IMR-90 (cell line): ENCODE results near the gene ARHGEF18. TPM values are rescaled to one million over a fixed set of nuclear protein-coding genes. Genes with fewer than 3 reads are reported as not detected.

Source experiments
- ATAC-seq: fragments of 200-7000 bp; cut with Tn5 transposase; 2 replicates; pipeline ENCODE4 v1.9.1; 2020; ENCODE audit warnings: low read depth, mild to moderate bottlenecking, moderate library complexity
- BruUV-seq: library from RNA; stranded (reverse); fragments of 400-500 nt; replicated peaks from 2 replicates; lab custom pipeline; 2021; lab: Mats Ljungman, UMichigan
- CTCF ChIA-PET: fragments of 300-600 bp; formaldehyde crosslinking; extraction: SDS; loops from one replicate; lab custom pipeline; 2021; ENCODE audit warnings: antibody characterized with exemption; lab: Yijun Ruan, JAX
- POLR2A ChIA-PET: fragments of 300-600 bp; sonication (Branson Sonifier 250); formaldehyde crosslinking; loops from one replicate; lab custom pipeline; 2022; ENCODE audit warnings: antibody characterized with exemption; ENCODE audit not compliant: unreplicated experiment; lab: Charles Lee
- DNase-seq: peaks from one replicate; pipeline ENCODE4 v3.0.0; 2013
- H2AFZ ChIP-seq: replicated peaks from 2 replicates; pipeline ENCODE3; 2013; ENCODE audit warnings: low read length, mild to moderate bottlenecking; ENCODE audit not compliant: poor library complexity
- H2AK5ac ChIP-seq: 2 replicates; pipeline ENCODE4 v1.6.1; 2013; ENCODE audit warnings: low read depth, low read length, inconsistent platforms
- H2AK9ac ChIP-seq: replicated peaks from 2 replicates; pipeline ENCODE3; 2013; ENCODE audit warnings: mild to moderate bottlenecking, low read depth, low read length, moderate library complexity; ENCODE audit not compliant: poor library complexity
- H2BK120ac ChIP-seq: 2 replicates; pipeline ENCODE4 v1.6.1; 2013; ENCODE audit warnings: low read depth, low read length, inconsistent platforms
- H2BK15ac ChIP-seq: 3 replicates; pipeline ENCODE4 v1.6.1; 2013; ENCODE audit warnings: low read depth, low read length, inconsistent platforms
- H2BK20ac ChIP-seq: 2 replicates; pipeline ENCODE4 v1.6.1; 2013; ENCODE audit warnings: low read depth, mild to moderate bottlenecking, inconsistent platforms, low read length, moderate library complexity
- H2BK5ac ChIP-seq: 2 replicates; pipeline ENCODE4 v1.6.1; 2013; ENCODE audit warnings: mild to moderate bottlenecking, low read depth, low read length, inconsistent platforms; ENCODE audit not compliant: poor library complexity, severe bottlenecking
- H3K14ac ChIP-seq: replicated peaks from 2 replicates; pipeline ENCODE4 v1.6.1; 2013; ENCODE audit warnings: low read depth, low read length, inconsistent platforms
- H3K18ac ChIP-seq: 2 replicates; pipeline ENCODE4 v1.6.1; 2013; ENCODE audit warnings: low read depth, low read length, control low read depth
- H3K23ac ChIP-seq: 2 replicates; pipeline ENCODE4 v1.6.1; 2013; ENCODE audit warnings: low read depth, low read length, inconsistent platforms
- H3K27ac ChIP-seq: 2 replicates; pipeline ENCODE4 v1.5.1; 2013; ENCODE audit warnings: mild to moderate bottlenecking, control low read depth, low read length; ENCODE audit not compliant: insufficient read depth
- H3K27me3 ChIP-seq: 2 replicates; pipeline ENCODE4 v1.6.1; 2013; ENCODE audit warnings: low read length; ENCODE audit not compliant: control insufficient read depth, insufficient read depth
- H3K36me3 ChIP-seq: 2 replicates; pipeline ENCODE4 v1.6.1; 2013; ENCODE audit warnings: low read length, mixed read lengths; ENCODE audit not compliant: control insufficient read depth, insufficient read depth
- H3K4ac ChIP-seq: 2 replicates; pipeline ENCODE4 v1.6.1; 2013; ENCODE audit warnings: low read depth, low read length, inconsistent platforms
- H3K4me1 ChIP-seq: 2 replicates; pipeline ENCODE4 v1.6.1; 2013; ENCODE audit warnings: low read length, mixed read lengths; ENCODE audit not compliant: control insufficient read depth, insufficient read depth
- H3K4me2 ChIP-seq: 2 replicates; pipeline ENCODE4 v1.6.1; 2013; ENCODE audit warnings: low read depth, mild to moderate bottlenecking, control low read depth, low read length, moderate library complexity
- H3K4me3 ChIP-seq: 2 replicates; pipeline ENCODE4 v1.5.1; 2013; ENCODE audit warnings: low read depth, mild to moderate bottlenecking, control low read depth, low read length, moderate library complexity; ENCODE audit not compliant: insufficient read depth
- H3K56ac ChIP-seq: 2 replicates; pipeline ENCODE4 v1.6.1; 2013; ENCODE audit warnings: low read length, inconsistent platforms; ENCODE audit not compliant: insufficient read depth; ENCODE audit errors: extremely low read depth
- H3K79me1 ChIP-seq, 2 experiments: 2 replicates each; pipeline ENCODE4 v1.6.1; 2013; ENCODE audit warnings: low read length in 2 of 2, inconsistent platforms in 1 of 2, low read depth in 1 of 2
- H3K9ac ChIP-seq: 2 replicates; pipeline ENCODE4 v1.6.1; 2013; ENCODE audit warnings: low read depth, low read length, control low read depth
- H3K9me1 ChIP-seq: 2 replicates; pipeline ENCODE4 v1.6.1; 2013; ENCODE audit warnings: low read length, inconsistent platforms; ENCODE audit not compliant: insufficient read depth
- H3K9me3 ChIP-seq: 2 replicates; pipeline ENCODE4 v1.6.1; 2013; ENCODE audit warnings: low read length; ENCODE audit not compliant: control insufficient read depth, insufficient read depth
- H4K20me1 ChIP-seq: 2 replicates; pipeline ENCODE4 v1.6.1; 2013; ENCODE audit warnings: low read length, inconsistent platforms; ENCODE audit not compliant: insufficient read depth
- H4K5ac ChIP-seq: 2 replicates; pipeline ENCODE4 v1.6.1; 2013; ENCODE audit warnings: mild to moderate bottlenecking, low read depth, low read length, control low read depth
- H4K8ac ChIP-seq, 2 experiments: 2 replicates each; pipeline ENCODE4 v1.6.1; 2013; ENCODE audit warnings: low read depth in 2 of 2, low read length in 2 of 2, control low read depth in 1 of 2, inconsistent platforms in 1 of 2
- H4K91ac ChIP-seq: 2 replicates; pipeline ENCODE4 v1.6.1; 2013; ENCODE audit warnings: low read depth, low read length, inconsistent platforms; ENCODE audit not compliant: insufficient read depth
- MAFK ChIP-seq: IDR thresholded peaks from 2 replicates; pipeline ENCODE4 v1.6.1; 2012; ENCODE audit warnings: low read depth, low read length, improper control_type of control experiment
- MAZ ChIP-seq: IDR thresholded peaks from 2 replicates; pipeline ENCODE4 v1.6.1; 2012; ENCODE audit warnings: low read depth, mild to moderate bottlenecking, low read length, improper control_type of control experiment, moderate library complexity, borderline replicate concordance
- WGBS, 2 experiments: methylation state at CpG; one replicate each; pipeline versions ENCODE4 v1.1.5 to v1.1.7; 2013; ENCODE audit warnings: missing lambda C conversion rate in 2 of 2; ENCODE audit not compliant: insufficient read length in 1 of 2; ENCODE audit errors: extremely low coverage in 2 of 2; 5-methylcytosine and 5-hydroxymethylcytosine counted together
- dilution Hi-C: fragments of 300-500 bp; cut with HindIII; formaldehyde crosslinking; loops from one replicate; pipeline ENCODE4 v1.14.3; 2018; ENCODE audit warnings: low sequenced_read_pairs; ENCODE audit not compliant: unreplicated experiment
- in situ Hi-C: fragments of 300-500 bp; cut with MboI; formaldehyde crosslinking; loops from 3 replicates; pipeline ENCODE4 v1.14.3; 2019; ENCODE audit warnings: low sequenced_read_pairs, inconsistent platforms, mixed read lengths
- intact Hi-C: fragments of 100-400 bp; cut with micrococcal nuclease; formaldehyde crosslinking; loops from 2 replicates; pipeline ENCODE4 v1.10.0; 2022
- polyA plus RNA-seq, 3 experiments: library from polyadenylated mRNA; depleted of rRNA; stranded (reverse); fragments of >200 nt; gene quantifications; 2 replicates each; pipeline ENCODE4 v1.2.3, GENCODE V29; 2012; ENCODE audit warnings: low replicate concordance in 1 of 3
- total RNA-seq: library from RNA; depleted of rRNA; stranded (reverse); fragments of >200 nt; gene quantifications from 2 replicates; pipeline ENCODE4 v1.2.3, GENCODE V29; 2012

The ARHGEF18 gene
- total and polyA plus RNA-seq, 2 of the 4 experiments (the other 2 are of a cell fraction): 11.6 to 12.4 TPM

- H3K4me3 ChIP-seq: no peak overlapping the region
- no peak overlapping the region for H2BK120ac ChIP-seq
- no peaks in the 10 kb centered on the region for H3K9me1 ChIP-seq
- H2BK5ac ChIP-seq: no peak overlapping the region
- H3K79me1 ChIP-seq: no peaks in the 10 kb centered on the region
- no TSS peak for BruUV-seq
- no peak overlapping the region for H3K14ac ChIP-seq
- H3K36me3 ChIP-seq: no peaks in the 10 kb centered on the region
- H2AFZ ChIP-seq: no peak overlapping the region
- H3K27ac ChIP-seq: no peak overlapping the region
- H3K9me3 ChIP-seq: peaks cover 2% of the 10 kb centered on the region
- H3K4ac ChIP-seq: no peak overlapping the region
- ATAC-seq: no peak
- DNase-seq: no peak
- no peak overlapping the region for H2AK9ac ChIP-seq
- H3K4me2 ChIP-seq: no peak overlapping the region
- no peak overlapping the region for H2BK20ac ChIP-seq
- H4K20me1 ChIP-seq: no peaks in the 10 kb centered on the region
- H3K18ac ChIP-seq: no peak overlapping the region
- H2BK15ac ChIP-seq: no peak overlapping the region
- H3K4me1 ChIP-seq: no peaks in the 10 kb centered on the region
- H4K8ac ChIP-seq: no peak overlapping the region
- no peak overlapping the region for H3K23ac ChIP-seq
- no peak overlapping the region for H4K5ac ChIP-seq
- WGBS, 2 experiments: no CpG with 5 or more reads among the region's 9 CpGs
- H3K9ac ChIP-seq: no peak overlapping the region
- in situ Hi-C loops (no loop called here), dilution Hi-C loops (no loop called here), intact Hi-C loops (no loop called here)
- ChIA-PET CTCF (no interaction called here), POLR2A (no interaction called here)
- no peak overlapping the region for H3K56ac ChIP-seq
- TF ChIP-seq MAFK (no peak), MAZ (no peak)
- H2AK5ac ChIP-seq: no peak overlapping the region
- no peak overlapping the region for H4K91ac ChIP-seq
- H3K27me3 ChIP-seq: peaks cover 5% of the 10 kb centered on the region
Observed at GRCh38 chr19:7349231-7349591, 474 bp downstream of the ARHGEF18 start.
